Mesothelial cell of epicardium (in vitro differentiated cells): ENCODE measurements around the gene IL17RE. TPM values are rescaled to one million over a fixed set of nuclear protein-coding genes. Genes with fewer than 3 reads are reported as not detected.
A peak's percentile ranks its signal among the peaks of the same experiment; 100 is the strongest.

Experiments
- DNase-seq, 2 experiments: peaks; one replicate each; pipeline ENCODE4 v3.0.0; 2021; ENCODE audit warnings: low spot score in 2 of 2; ENCODE audit not compliant: unreplicated experiment in 2 of 2
- H3K27ac Mint-ChIP-seq: 2 replicates; pipeline ENCODE4 v1.8.0; 2021; ENCODE audit warnings: mixed read lengths
- H3K27me3 Mint-ChIP-seq: 2 replicates; pipeline ENCODE4 v1.8.0; 2021; ENCODE audit warnings: low read depth, mixed read lengths
- H3K36me3 Mint-ChIP-seq: 2 replicates; pipeline ENCODE4 v1.8.0; 2021; ENCODE audit warnings: mixed read lengths
- H3K4me1 Mint-ChIP-seq: 2 replicates; pipeline ENCODE4 v1.8.0; 2021; ENCODE audit warnings: mixed read lengths
- H3K4me3 Mint-ChIP-seq: 2 replicates; pipeline ENCODE4 v1.8.0; 2021; ENCODE audit warnings: mild to moderate bottlenecking, moderate library complexity, mixed read lengths
- H3K9me3 Mint-ChIP-seq: 2 replicates; pipeline ENCODE4 v1.8.0; 2021; ENCODE audit warnings: mixed read lengths
- total RNA-seq: library from RNA; stranded (reverse); gene quantifications from 3 replicates; pipeline ENCODE4 v1.2.1, GENCODE V29; 2021
- TF ChIP-seq, protein P1 (sequence below): fragments of 200-600 bp; sonication (generic); IDR thresholded peaks from one replicate; pipeline ENCODE4 v1.5.0; 2021; ENCODE audit warnings: antibody characterized with exemption; ENCODE audit not compliant: unreplicated experiment

IL17RE gene
- total RNA-seq, 1 donor from 2014 or later: 24.1 TPM

DNA sequence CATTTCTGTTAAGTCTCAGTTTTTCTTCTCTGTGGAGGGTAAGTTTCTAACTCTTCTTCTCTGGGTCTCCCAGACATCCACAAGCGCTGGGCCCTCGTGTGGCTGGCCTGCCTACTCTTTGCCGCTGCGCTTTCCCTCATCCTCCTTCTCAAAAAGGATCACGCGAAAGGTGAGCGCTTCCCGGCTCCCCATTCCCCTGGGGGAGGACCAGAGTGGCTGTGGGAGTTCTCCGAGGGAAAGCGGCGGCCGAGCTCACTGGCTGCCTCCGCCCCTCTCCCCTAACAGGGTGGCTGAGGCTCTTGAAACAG lies 29.8 kb downstream of the IL17RE start:
- Mint-ChIP-seq H3K27ac (peak overlapping the region; percentile 99), H3K9me3 (no peaks in the 10 kb centered on the region), H3K36me3 (peaks cover 28% of the 10 kb centered on the region), H3K4me1 (peaks cover 20% of the 10 kb centered on the region), H3K4me3 (peak overlapping the region; percentile 93), H3K27me3 (no peaks in the 10 kb centered on the region)
- TF ChIP-seq, protein P1, sequence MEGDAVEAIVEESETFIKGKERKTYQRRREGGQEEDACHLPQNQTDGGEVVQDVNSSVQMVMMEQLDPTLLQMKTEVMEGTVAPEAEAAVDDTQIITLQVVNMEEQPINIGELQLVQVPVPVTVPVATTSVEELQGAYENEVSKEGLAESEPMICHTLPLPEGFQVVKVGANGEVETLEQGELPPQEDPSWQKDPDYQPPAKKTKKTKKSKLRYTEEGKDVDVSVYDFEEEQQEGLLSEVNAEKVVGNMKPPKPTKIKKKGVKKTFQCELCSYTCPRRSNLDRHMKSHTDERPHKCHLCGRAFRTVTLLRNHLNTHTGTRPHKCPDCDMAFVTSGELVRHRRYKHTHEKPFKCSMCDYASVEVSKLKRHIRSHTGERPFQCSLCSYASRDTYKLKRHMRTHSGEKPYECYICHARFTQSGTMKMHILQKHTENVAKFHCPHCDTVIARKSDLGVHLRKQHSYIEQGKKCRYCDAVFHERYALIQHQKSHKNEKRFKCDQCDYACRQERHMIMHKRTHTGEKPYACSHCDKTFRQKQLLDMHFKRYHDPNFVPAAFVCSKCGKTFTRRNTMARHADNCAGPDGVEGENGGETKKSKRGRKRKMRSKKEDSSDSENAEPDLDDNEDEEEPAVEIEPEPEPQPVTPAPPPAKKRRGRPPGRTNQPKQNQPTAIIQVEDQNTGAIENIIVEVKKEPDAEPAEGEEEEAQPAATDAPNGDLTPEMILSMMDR: no peak
- no peak for DNase-seq

DNA sequence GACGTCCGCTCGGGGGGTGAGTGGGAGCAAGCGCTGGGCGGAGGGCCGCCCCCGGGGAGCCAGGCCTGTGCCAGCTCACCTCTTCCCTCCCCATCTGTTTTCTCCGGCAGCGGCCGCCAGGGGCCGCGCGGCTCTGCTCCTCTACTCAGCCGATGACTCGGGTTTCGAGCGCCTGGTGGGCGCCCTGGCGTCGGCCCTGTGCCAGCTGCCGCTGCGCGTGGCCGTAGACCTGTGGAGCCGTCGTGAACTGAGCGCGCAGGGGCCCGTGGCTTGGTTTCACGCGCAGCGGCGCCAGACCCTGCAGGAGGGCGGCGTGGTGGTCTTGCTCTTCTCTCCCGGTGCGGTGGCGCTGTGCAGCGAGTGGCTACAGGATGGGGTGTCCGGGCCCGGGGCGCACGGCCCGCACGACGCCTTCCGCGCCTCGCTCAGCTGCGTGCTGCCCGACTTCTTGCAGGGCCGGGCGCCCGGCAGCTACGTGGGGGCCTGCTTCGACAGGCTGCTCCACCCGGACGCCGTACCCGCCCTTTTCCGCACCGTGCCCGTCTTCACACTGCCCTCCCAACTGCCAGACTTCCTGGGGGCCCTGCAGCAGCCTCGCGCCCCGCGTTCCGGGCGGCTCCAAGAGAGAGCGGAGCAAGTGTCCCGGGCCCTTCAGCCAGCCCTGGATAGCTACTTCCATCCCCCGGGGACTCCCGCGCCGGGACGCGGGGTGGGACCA lies 30.4 kb downstream of the IL17RE start:
- Mint-ChIP-seq H3K9me3 (no peaks in the 10 kb centered on the region), H3K27me3 (no peaks in the 10 kb centered on the region), H3K36me3 (peaks cover 29% of the 10 kb centered on the region), H3K4me1 (peaks cover 20% of the 10 kb centered on the region), H3K4me3 (peak overlapping the region; percentile 93), H3K27ac (peak overlapping the region; percentile 99)
- DNase-seq: peak; percentile 62 to 80
- TF ChIP-seq, protein P1: peak; percentile 76

GRCh38 chr3:9933561-9934234 lies 31.1 kb downstream of the IL17RE start, which contains the start of gene CRELD1:
Gene CRELD1 (plus strand): TSS chr3:9933834. CDS start chr3:9934439, 605 bp downstream.
- Mint-ChIP-seq H3K9me3 (no peaks in the 10 kb centered on the region), H3K27me3 (no peaks in the 10 kb centered on the region), H3K36me3 (peaks cover 32% of the 10 kb centered on the region), H3K27ac (peak within 1 kb of the TSS; percentile 99), H3K4me3 (peak within 1 kb of the TSS; percentile 93), H3K4me1 (peaks cover 20% of the 10 kb centered on the region)
- TF ChIP-seq, protein P1: no peak
- DNase-seq: peak; percentile 90 to 99

GRCh38 chr3:9934235-9934621 lies 31.6 kb downstream of the IL17RE start:
- DNase-seq: no peak
- Mint-ChIP-seq H3K36me3 (peaks cover 32% of the 10 kb centered on the region), H3K9me3 (no peaks in the 10 kb centered on the region), H3K4me1 (peaks cover 20% of the 10 kb centered on the region), H3K4me3 (peak overlapping the region; percentile 93), H3K27me3 (no peaks in the 10 kb centered on the region), H3K27ac (peak overlapping the region; percentile 99)
- TF ChIP-seq, protein P1: no peak

DNA sequence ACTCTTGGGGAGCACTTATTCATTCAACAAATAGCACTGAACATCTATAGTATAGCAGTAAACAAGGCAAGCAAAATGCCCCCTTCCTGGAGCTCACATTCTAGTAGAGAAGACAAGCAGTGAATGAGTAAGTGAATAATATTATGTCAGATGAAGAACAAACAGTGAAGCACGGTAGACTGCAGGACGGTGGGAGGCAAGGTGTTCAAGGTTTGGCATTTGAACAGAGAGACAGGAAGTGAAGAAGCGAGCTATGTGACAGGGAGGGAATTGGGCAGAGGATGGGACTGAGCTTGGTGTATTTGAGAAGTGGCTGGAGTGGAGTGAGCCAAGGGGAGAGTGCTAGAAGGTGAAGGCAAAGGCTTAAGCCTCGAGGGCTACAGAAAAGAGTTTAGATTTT lies 32.3 kb downstream of the IL17RE start:
- Mint-ChIP-seq H3K27ac (peak overlapping the region; percentile 99), H3K4me3 (peak overlapping the region; percentile 93), H3K36me3 (peaks cover 34% of the 10 kb centered on the region), H3K27me3 (no peaks in the 10 kb centered on the region), H3K4me1 (peaks cover 20% of the 10 kb centered on the region), H3K9me3 (no peaks in the 10 kb centered on the region)
- TF ChIP-seq, protein P1: no peak
- no peak for DNase-seq
